ENCODE results near the gene CLDN14. TPM values are rescaled to one million over a fixed set of nuclear protein-coding genes. Genes with fewer than 3 reads are reported as not detected.

Gene CLDN14
- total RNA-seq, 4 donors from 2014 or later: not detected

DNA sequence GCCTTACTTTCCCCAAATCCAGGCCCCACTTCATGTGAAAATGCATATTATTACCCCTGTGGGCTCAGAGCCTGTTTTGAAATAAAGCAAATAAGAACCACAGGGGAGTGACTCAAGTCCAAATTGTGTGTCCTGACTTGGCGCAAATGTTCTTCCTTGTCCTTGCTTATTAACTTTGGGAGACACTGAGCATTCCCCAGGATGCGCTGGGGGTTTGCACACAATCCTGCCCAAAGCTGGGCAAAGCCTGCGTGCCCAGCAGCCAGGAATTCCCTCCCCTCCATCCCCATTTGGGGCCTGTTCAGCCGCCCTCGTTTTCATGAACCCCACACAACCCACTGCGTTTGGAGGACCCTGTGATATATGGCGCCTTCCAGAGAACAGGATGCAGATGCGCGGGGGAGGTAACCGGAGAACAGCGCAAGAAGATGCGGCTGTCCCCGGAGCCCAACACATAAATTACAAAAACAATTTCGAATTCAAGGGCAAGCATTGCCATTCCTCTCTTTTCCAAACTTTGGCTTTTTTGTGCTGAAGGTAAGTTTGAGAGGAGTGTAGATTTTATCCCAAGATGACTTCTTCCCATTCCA is 42.4 kb upstream of the CLDN14 start:
- Histone ChIP-seq H3K36me3 (no peaks in the 10 kb centered on the region), H3K4me1 (no peaks in the 10 kb centered on the region), H3K9me3 (no peaks in the 10 kb centered on the region), H3K27ac (no peak overlapping the region), H3K4me3 (replicated peaks in 1 of 3) (no peak overlapping the region), H3K27me3 (no peaks in the 10 kb centered on the region)
- 88 to 90% methylated on average over 14 of the region's 14 CpGs for WGBS, 2 donors
- TF ChIP-seq, protein P1, sequence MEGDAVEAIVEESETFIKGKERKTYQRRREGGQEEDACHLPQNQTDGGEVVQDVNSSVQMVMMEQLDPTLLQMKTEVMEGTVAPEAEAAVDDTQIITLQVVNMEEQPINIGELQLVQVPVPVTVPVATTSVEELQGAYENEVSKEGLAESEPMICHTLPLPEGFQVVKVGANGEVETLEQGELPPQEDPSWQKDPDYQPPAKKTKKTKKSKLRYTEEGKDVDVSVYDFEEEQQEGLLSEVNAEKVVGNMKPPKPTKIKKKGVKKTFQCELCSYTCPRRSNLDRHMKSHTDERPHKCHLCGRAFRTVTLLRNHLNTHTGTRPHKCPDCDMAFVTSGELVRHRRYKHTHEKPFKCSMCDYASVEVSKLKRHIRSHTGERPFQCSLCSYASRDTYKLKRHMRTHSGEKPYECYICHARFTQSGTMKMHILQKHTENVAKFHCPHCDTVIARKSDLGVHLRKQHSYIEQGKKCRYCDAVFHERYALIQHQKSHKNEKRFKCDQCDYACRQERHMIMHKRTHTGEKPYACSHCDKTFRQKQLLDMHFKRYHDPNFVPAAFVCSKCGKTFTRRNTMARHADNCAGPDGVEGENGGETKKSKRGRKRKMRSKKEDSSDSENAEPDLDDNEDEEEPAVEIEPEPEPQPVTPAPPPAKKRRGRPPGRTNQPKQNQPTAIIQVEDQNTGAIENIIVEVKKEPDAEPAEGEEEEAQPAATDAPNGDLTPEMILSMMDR (IDR thresholded peaks at IDR 0.05): no peak
- TF ChIP-seq POLR2A (IDR thresholded peaks at IDR 0.05): no peak
- DNase-seq: no peak
- intact Hi-C loops (cut with DNase I): no loop called here

DNA sequence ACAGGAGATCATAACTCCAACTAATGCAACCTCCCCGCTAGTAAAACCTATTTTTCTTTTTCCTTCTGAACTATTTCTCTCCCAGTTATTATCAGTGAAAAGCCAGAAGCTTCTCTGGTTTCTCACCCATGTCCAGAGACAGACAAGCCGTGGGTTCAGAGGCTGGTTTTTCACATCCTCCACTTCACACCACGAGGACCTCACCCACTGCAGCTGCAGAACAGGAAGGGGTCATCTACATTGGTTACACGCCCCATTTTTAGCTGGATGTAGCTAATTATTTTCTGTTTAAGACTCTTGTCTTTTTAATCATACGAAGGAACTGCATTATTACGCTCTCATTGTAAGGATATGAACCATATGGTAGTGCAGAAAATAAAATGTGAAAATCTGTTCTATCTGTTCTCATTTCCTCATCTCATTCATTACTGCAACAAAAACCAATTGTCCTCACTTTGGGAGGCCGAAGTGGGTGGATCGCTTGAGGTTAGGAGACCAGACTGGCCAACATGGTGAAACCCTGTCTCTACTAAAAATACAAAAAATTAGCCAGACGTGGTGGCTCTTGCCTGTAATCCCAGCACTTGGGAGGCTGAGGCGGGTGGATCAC is 39.1 kb upstream of the CLDN14 start:
- Histone ChIP-seq H3K27ac (no peak overlapping the region), H3K4me1 (no peaks in the 10 kb centered on the region), H3K9me3 (no peaks in the 10 kb centered on the region), H3K27me3 (no peaks in the 10 kb centered on the region), H3K36me3 (no peaks in the 10 kb centered on the region), H3K4me3 (replicated peaks in 1 of 3) (no peak overlapping the region)
- DNase-seq: no peak
- 90% methylated on average over 10 of the region's 10 CpGs for WGBS, 2 donors
- intact Hi-C loops (cut with DNase I): no loop called here
- TF ChIP-seq, protein P1 (IDR thresholded peaks at IDR 0.05): no peak
- no peak for TF ChIP-seq POLR2A (IDR thresholded peaks at IDR 0.05)

DNA sequence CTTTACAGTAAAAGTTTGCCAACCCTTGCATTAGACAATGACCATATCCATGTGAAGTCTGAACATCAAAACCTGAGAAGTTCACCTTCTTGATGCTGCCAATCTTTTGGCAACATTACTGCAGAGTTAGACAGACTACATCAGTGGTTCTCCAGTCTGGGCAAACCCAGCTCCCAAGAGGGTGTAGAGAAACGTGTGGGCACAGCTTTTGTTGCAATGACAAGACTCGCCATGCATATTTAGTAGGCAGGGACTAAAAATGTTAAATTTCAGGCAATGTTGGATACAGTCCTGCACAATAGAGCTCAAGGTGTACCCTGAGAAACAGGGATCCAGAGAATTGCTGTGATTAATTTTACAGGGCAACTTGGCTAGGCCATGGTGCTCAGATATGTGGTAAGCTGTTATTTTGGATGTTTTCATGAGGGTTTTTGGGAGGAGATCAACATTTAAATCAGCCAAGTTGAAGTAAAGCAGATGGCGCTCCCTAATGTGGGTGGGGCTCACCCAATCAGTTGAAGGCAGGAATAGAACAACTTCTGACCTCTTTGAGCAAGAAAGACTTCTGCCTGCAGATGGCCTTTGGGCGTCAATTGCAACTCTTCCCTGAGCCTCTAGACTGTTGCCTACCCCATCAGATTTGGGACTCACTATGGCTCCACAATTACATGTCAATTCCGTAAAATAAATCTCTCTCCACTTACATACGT is 37.6 kb upstream of the CLDN14 start:
- no peaks in the 10 kb centered on the region for H3K4me1 ChIP-seq
- H3K27ac ChIP-seq: no peak overlapping the region
- DNase-seq: no peak
- WGBS, 2 donors: 87 to 92% methylated on average over 6 of the region's 6 CpGs
- no peak overlapping the region for H3K4me3 ChIP-seq (replicated peaks in 1 of 3)
- TF ChIP-seq, protein P1 (IDR thresholded peaks at IDR 0.05): no peak
- no peak for TF ChIP-seq POLR2A (IDR thresholded peaks at IDR 0.05)
- intact Hi-C loops (cut with DNase I): no loop called here
- H3K36me3 ChIP-seq: no peaks in the 10 kb centered on the region
- H3K9me3 ChIP-seq: no peaks in the 10 kb centered on the region
- no peaks in the 10 kb centered on the region for H3K27me3 ChIP-seq

DNA sequence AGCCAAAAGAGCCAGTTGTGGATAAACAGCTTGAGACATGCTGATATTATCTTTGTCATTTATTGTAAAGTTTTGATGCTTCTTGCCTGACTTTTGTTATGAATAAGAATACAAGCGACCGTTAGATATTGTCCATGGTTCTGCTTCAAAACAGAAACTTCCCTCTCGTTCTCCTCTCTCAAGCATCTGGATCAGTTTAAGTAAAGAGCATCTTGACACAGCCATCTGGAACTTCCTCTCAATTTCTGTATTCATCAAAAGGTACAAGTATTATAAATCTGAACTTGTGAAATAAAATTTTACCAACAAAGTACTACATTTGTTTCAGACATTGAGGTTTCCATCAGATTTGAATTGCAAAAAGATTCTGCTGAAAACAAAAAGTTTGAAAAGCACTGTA is 36.4 kb upstream of the CLDN14 start:
- intact Hi-C loops (cut with DNase I): no loop called here
- Histone ChIP-seq H3K36me3 (no peaks in the 10 kb centered on the region), H3K9me3 (no peaks in the 10 kb centered on the region), H3K4me3 (replicated peaks in 1 of 3) (no peak overlapping the region), H3K4me1 (peaks cover 8 to 9% of the 10 kb centered on the region in 2 donors), H3K27ac (no peak overlapping the region), H3K27me3 (no peaks in the 10 kb centered on the region)
- 65 to 72% methylated on average over 3 of the region's 3 CpGs for WGBS, 2 donors
- no peak for DNase-seq
- TF ChIP-seq POLR2A (IDR thresholded peaks at IDR 0.05): no peak
- TF ChIP-seq, protein P1 (IDR thresholded peaks at IDR 0.05): no peak

DNA sequence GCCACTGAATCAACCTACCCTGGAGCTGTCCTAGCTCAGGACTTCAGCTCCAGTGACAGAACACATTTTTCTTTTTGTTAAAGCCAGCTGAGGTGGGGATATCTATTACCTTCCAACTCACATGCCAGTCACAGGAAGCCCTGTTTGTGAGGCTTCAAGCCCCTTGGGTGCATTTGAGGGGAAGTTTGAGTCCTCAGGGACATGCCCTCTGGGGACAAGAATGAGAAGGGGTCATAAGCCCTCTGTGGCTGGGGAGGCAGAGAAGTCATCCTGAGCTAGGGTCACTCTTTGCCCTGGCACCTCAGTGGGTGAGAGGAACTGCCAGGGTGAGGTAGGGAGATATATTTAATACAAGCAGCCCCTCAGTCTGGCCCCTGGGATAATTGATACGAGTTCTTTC is 33.5 kb upstream of the CLDN14 start:
- Histone ChIP-seq H3K4me3 (replicated peaks in 1 of 3) (no peak overlapping the region), H3K9me3 (no peaks in the 10 kb centered on the region), H3K27ac (no peak overlapping the region), H3K36me3 (no peaks in the 10 kb centered on the region), H3K4me1 (peaks cover 21 to 33% of the 10 kb centered on the region in 2 donors), H3K27me3 (no peaks in the 10 kb centered on the region)
- no peak for DNase-seq
- intact Hi-C loops (cut with DNase I): no loop called here
- TF ChIP-seq, protein P1 (IDR thresholded peaks at IDR 0.05): no peak
- no peak for TF ChIP-seq POLR2A (IDR thresholded peaks at IDR 0.05)
- WGBS, 2 donors: 90 to 91% methylated on average over 1 of the region's 1 CpG

Measured in thyroid gland (tissue), 4 donors.